Caco-2 (cell line): Measurements from ENCODE around the gene RILPL1. TPM values are rescaled to one million over a fixed set of nuclear protein-coding genes. Genes with fewer than 3 reads are reported as not detected.
"Not testable (repeated sequence)": the region's sequence is repeated elsewhere in the genome, so short reads cannot be mapped to it uniquely, and the experiment has no call there.

Experiments used
- BruUV-seq: library from RNA; stranded (reverse); fragments of 400-500 nt; replicated peaks from 2 replicates; lab custom pipeline; 2021; lab: Mats Ljungman, UMichigan
- CTCF ChIA-PET: fragments of 300-600 bp; sonication (Branson Sonifier 250); formaldehyde crosslinking; loops from one replicate; lab custom pipeline; 2022; ENCODE audit warnings: antibody characterized with exemption; lab: Charles Lee
- POLR2A ChIA-PET: fragments of 300-600 bp; sonication (Branson Sonifier 250); formaldehyde crosslinking; loops from one replicate; lab custom pipeline; 2022; ENCODE audit warnings: antibody characterized with exemption; lab: Charles Lee
- DNase-seq, 2 experiments: peaks; one replicate each; pipeline versions ENCODE4 v3.0.0 to v3.0.0-alpha.2; 2020 to 2022
- H3K27me3 ChIP-seq: replicated peaks from 2 replicates; pipeline ENCODE4 v1.6.0; 2011; ENCODE audit warnings: low read length; ENCODE audit not compliant: control insufficient read depth, insufficient read depth
- H3K36me3 ChIP-seq: 2 replicates; pipeline ENCODE4 v1.5.1; 2011; ENCODE audit warnings: low read length; ENCODE audit not compliant: control insufficient read depth, insufficient read depth
- H3K4me1 ChIP-seq: fragments of 250-450 bp; sonication (Bioruptor Pico); 2 replicates; pipeline ENCODE4 v1.5.1; 2020; ENCODE audit warnings: mild to moderate bottlenecking
- H3K4me3 ChIP-seq: 2 replicates; pipeline ENCODE4 v1.5.1; 2011; ENCODE audit warnings: low read depth, mild to moderate bottlenecking, control low read depth, low read length
- H3K9me3 ChIP-seq: fragments of 250-450 bp; sonication (Bioruptor Pico); 2 replicates; pipeline ENCODE4 v1.5.1; 2020; ENCODE audit warnings: mild to moderate bottlenecking, moderate library complexity
- H3K27ac Mint-ChIP-seq: one replicate; pipeline ENCODE4 v1.8.0; 2022; ENCODE audit warnings: mixed read lengths; ENCODE audit not compliant: unreplicated experiment
- H3K27me3 Mint-ChIP-seq: one replicate; pipeline ENCODE4 v1.8.0; 2022; ENCODE audit warnings: mixed read lengths; ENCODE audit not compliant: insufficient read depth, unreplicated experiment
- H3K36me3 Mint-ChIP-seq: one replicate; pipeline ENCODE4 v1.8.0; 2022; ENCODE audit warnings: mild to moderate bottlenecking, mixed read lengths; ENCODE audit not compliant: insufficient read depth, unreplicated experiment
- H3K4me1 Mint-ChIP-seq: one replicate; pipeline ENCODE4 v1.8.0; 2022; ENCODE audit warnings: low read depth, mixed read lengths; ENCODE audit not compliant: unreplicated experiment
- H3K4me3 Mint-ChIP-seq: one replicate; pipeline ENCODE4 v1.8.0; 2022; ENCODE audit warnings: mild to moderate bottlenecking, moderate library complexity, mixed read lengths; ENCODE audit not compliant: unreplicated experiment
- H3K9me3 Mint-ChIP-seq: one replicate; pipeline ENCODE4 v1.8.0; 2022; ENCODE audit warnings: mixed read lengths; ENCODE audit not compliant: unreplicated experiment
- CTCF ChIP-seq, 2 experiments: fragments of 200-600 bp in 1 of 2; IDR thresholded peaks; 1 replicate in 1 of 2; 2 replicates in 1 of 2; pipeline versions ENCODE4 v1.5.1 to v1.8.0; 2011 to 2022; ENCODE audit warnings: antibody characterized with exemption in 1 of 2, control low read depth in 1 of 2, inconsistent platforms in 1 of 2, low read depth in 1 of 2, low read length in 1 of 2, mild to moderate bottlenecking in 1 of 2, moderate library complexity in 1 of 2; ENCODE audit not compliant: insufficient read depth in 1 of 2, severe bottlenecking in 1 of 2, unreplicated experiment in 1 of 2
- intact Hi-C: fragments of 100-400 bp; cut with micrococcal nuclease; formaldehyde crosslinking; loops from one replicate; pipeline ENCODE4 v1.10.0; 2022; ENCODE audit not compliant: unreplicated experiment
- total RNA-seq: library from RNA; stranded (reverse); gene quantifications from 2 replicates; pipeline ENCODE4 v1.2.3, GENCODE V29; 2022

The RILPL1 gene
- total RNA-seq, 1 experiment from 2014 or later: 16.2 TPM

- Histone ChIP-seq H3K4me1 (peaks cover 9% of the 10 kb centered on the region; the same call in 1 of the 2 replicates), H3K4me3 (no peak overlapping the region), H3K27me3 (no peaks in the 10 kb centered on the region), H3K9me3 (no peaks in the 10 kb centered on the region), H3K36me3 (no peaks in the 10 kb centered on the region)
- H3K27ac Mint-ChIP-seq: no peak overlapping the region
- TF ChIP-seq CTCF (IDR thresholded peaks at IDR 0.05; ENCODE audit: insufficient read depth in 1 of 2, low read depth in 1 of 2, low read length in 1 of 2, severe bottlenecking in 1 of 2, unreplicated experiment in 1 of 2): no peak
- BruUV-seq: no TSS peak
- peaks cover 7% of the 10 kb centered on the region for H3K4me1 Mint-ChIP-seq
- CTCF ChIA-PET: no interaction called here
- intact Hi-C loops: no loop called here
- H3K36me3 Mint-ChIP-seq: no peaks in the 10 kb centered on the region
- no peaks in the 10 kb centered on the region for H3K9me3 Mint-ChIP-seq
- no peak for DNase-seq
- POLR2A ChIA-PET: interaction anchor here (0.7 kb wide), 1 partner anchor 207 kb away, joined by 3 read pairs; no protein-coding TSS in a partner anchor
- no peak overlapping the region for H3K4me3 Mint-ChIP-seq
- H3K27me3 Mint-ChIP-seq: no peaks in the 10 kb centered on the region
Measured at GRCh38 chr12:123572391-123572790, 38.9 kb upstream of the RILPL1 start.

DNA sequence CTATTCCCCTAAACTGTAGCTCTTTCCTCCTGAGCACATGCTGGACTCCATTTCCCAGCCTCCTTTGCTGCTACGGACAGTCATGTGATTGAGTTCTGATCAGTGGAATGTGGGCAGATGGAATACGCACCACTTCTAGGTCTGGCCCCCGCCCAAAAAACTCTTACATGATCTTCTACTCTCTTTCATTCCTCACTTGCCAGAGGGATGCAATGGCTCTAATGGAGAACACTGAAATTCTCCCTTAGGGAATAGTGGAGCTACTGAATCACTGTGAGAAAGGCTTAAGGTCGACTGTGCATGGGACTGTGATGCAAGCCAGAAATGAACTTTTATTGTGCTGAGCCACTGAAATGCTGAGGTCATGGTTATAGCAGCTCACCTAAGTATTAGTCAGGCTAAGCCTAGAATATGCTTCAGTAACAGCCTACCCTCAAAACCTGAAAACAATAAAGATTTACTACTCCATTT is 37.9 kb upstream of the RILPL1 start:
- DNase-seq: peak; percentile 45 to 48
- Histone ChIP-seq H3K4me1 (peaks cover 9% of the 10 kb centered on the region; the same call in 1 of the 2 replicates), H3K36me3 (no peaks in the 10 kb centered on the region), H3K27me3 (no peaks in the 10 kb centered on the region), H3K4me3 (no peak overlapping the region), H3K9me3 (no peaks in the 10 kb centered on the region)
- H3K4me3 Mint-ChIP-seq: peak overlapping the region; percentile 26
- TF ChIP-seq CTCF (IDR thresholded peaks at IDR 0.05; ENCODE audit: insufficient read depth in 1 of 2, low read depth in 1 of 2, low read length in 1 of 2, severe bottlenecking in 1 of 2, unreplicated experiment in 1 of 2): no peak
- CTCF ChIA-PET: interaction anchor here (0.6 to 1.2 kb wide), 2 partner anchors 30 to 205 kb away, joined by 3 to 6 read pairs; no protein-coding TSS in a partner anchor
- no peaks in the 10 kb centered on the region for H3K36me3 Mint-ChIP-seq
- H3K27ac Mint-ChIP-seq: peak overlapping the region; percentile 37
- intact Hi-C loops: no loop called here
- H3K9me3 Mint-ChIP-seq: no peaks in the 10 kb centered on the region
- no TSS peak for BruUV-seq
- POLR2A ChIA-PET: interaction anchor here (0.6 kb wide), 1 partner anchor 207 kb away, joined by 3 read pairs; no protein-coding TSS in a partner anchor
- peaks cover 7% of the 10 kb centered on the region for H3K4me1 Mint-ChIP-seq
- H3K27me3 Mint-ChIP-seq: no peaks in the 10 kb centered on the region

GRCh38 chr12:123559468-123559867 is 25.9 kb upstream of the RILPL1 start:
- Histone ChIP-seq H3K4me3 (no peak overlapping the region), H3K9me3 (no peaks in the 10 kb centered on the region), H3K36me3 (no peaks in the 10 kb centered on the region), H3K27me3 (no peaks in the 10 kb centered on the region), H3K4me1 (no peaks in the 10 kb centered on the region)
- no peak for DNase-seq
- intact Hi-C loops: no loop called here
- Mint-ChIP-seq H3K9me3 (no peaks in the 10 kb centered on the region), H3K27ac (no peak overlapping the region), H3K4me1 (no peaks in the 10 kb centered on the region), H3K4me3 (no peak overlapping the region), H3K36me3 (no peaks in the 10 kb centered on the region), H3K27me3 (no peaks in the 10 kb centered on the region)
- CTCF ChIA-PET: interaction anchor here (0.6 to 0.7 kb wide), 2 partner anchors 85 to 247 kb away, joined by 3 to 4 read pairs; no protein-coding TSS in a partner anchor
- BruUV-seq: no TSS peak
- POLR2A ChIA-PET: no interaction called here
- no peak for TF ChIP-seq CTCF (IDR thresholded peaks at IDR 0.05; ENCODE audit: insufficient read depth in 1 of 2, low read depth in 1 of 2, low read length in 1 of 2, severe bottlenecking in 1 of 2, unreplicated experiment in 1 of 2)

GRCh38 chr12:123558487-123558886 is 25.0 kb upstream of the RILPL1 start:
- H3K4me3 ChIP-seq, H3K4me3 Mint-ChIP-seq, H3K36me3 ChIP-seq, intact Hi-C loops, CTCF ChIA-PET, H3K9me3 ChIP-seq, H3K4me1 Mint-ChIP-seq, H3K36me3 Mint-ChIP-seq, H3K9me3 Mint-ChIP-seq, H3K27ac Mint-ChIP-seq, POLR2A ChIA-PET, H3K27me3 Mint-ChIP-seq, H3K4me1 ChIP-seq, H3K27me3 ChIP-seq, BruUV-seq, DNase-seq: not testable (repeated sequence)

GRCh38 chr12:123554843-123555242 is 21.3 kb upstream of the RILPL1 start:
- CTCF ChIA-PET, H3K4me3 ChIP-seq, H3K4me1 ChIP-seq, BruUV-seq, H3K4me1 Mint-ChIP-seq, H3K27me3 Mint-ChIP-seq, H3K9me3 ChIP-seq, H3K27me3 ChIP-seq, H3K27ac Mint-ChIP-seq, H3K9me3 Mint-ChIP-seq, H3K36me3 ChIP-seq, H3K4me3 Mint-ChIP-seq, DNase-seq, POLR2A ChIA-PET, intact Hi-C loops, H3K36me3 Mint-ChIP-seq: not testable (repeated sequence)
